ENCODE data around the gene SUN3.

DNA sequence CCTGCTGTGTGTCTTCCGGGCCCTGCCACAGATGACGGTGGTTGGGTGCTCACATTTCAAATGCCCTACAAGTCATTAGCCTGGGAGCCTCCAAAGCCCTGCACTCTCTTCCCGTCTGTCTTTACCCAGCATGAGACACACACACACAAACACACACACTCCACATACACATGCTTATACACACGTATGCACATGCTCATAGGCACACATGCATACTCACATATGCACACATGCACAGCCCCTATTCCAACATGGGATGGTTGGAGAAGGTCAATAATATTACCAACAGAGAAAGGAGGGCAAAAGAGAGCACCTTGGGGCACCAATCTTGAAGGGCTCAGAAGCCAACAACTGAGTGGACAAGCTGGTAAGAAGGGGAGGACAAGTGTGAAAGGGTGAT, 19.0 kb downstream of the SUN3 start:
- TF ChIP-seq, protein P1, sequence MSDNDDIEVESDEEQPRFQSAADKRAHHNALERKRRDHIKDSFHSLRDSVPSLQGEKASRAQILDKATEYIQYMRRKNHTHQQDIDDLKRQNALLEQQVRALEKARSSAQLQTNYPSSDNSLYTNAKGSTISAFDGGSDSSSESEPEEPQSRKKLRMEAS (IDR thresholded peaks at IDR 0.05; ENCODE audit: low read depth), result no peak
- TF ChIP-seq TAF1 (IDR thresholded peaks at IDR 0.05; ENCODE audit: borderline replicate concordance, low read depth, low read length) (no peak), JUND (IDR thresholded peaks at IDR 0.05) (no peak), EZH2phosphoT487 (IDR thresholded peaks at IDR 0.05; ENCODE audit: borderline replicate concordance, low read depth) (no peak), NRF1 (IDR thresholded peaks at IDR 0.05; ENCODE audit: low read depth, low read length) (no peak)
- TF ChIP-seq, protein P2, sequence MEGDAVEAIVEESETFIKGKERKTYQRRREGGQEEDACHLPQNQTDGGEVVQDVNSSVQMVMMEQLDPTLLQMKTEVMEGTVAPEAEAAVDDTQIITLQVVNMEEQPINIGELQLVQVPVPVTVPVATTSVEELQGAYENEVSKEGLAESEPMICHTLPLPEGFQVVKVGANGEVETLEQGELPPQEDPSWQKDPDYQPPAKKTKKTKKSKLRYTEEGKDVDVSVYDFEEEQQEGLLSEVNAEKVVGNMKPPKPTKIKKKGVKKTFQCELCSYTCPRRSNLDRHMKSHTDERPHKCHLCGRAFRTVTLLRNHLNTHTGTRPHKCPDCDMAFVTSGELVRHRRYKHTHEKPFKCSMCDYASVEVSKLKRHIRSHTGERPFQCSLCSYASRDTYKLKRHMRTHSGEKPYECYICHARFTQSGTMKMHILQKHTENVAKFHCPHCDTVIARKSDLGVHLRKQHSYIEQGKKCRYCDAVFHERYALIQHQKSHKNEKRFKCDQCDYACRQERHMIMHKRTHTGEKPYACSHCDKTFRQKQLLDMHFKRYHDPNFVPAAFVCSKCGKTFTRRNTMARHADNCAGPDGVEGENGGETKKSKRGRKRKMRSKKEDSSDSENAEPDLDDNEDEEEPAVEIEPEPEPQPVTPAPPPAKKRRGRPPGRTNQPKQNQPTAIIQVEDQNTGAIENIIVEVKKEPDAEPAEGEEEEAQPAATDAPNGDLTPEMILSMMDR (IDR thresholded peaks at IDR 0.05), result no peak
- TF ChIP-seq, protein P3, sequence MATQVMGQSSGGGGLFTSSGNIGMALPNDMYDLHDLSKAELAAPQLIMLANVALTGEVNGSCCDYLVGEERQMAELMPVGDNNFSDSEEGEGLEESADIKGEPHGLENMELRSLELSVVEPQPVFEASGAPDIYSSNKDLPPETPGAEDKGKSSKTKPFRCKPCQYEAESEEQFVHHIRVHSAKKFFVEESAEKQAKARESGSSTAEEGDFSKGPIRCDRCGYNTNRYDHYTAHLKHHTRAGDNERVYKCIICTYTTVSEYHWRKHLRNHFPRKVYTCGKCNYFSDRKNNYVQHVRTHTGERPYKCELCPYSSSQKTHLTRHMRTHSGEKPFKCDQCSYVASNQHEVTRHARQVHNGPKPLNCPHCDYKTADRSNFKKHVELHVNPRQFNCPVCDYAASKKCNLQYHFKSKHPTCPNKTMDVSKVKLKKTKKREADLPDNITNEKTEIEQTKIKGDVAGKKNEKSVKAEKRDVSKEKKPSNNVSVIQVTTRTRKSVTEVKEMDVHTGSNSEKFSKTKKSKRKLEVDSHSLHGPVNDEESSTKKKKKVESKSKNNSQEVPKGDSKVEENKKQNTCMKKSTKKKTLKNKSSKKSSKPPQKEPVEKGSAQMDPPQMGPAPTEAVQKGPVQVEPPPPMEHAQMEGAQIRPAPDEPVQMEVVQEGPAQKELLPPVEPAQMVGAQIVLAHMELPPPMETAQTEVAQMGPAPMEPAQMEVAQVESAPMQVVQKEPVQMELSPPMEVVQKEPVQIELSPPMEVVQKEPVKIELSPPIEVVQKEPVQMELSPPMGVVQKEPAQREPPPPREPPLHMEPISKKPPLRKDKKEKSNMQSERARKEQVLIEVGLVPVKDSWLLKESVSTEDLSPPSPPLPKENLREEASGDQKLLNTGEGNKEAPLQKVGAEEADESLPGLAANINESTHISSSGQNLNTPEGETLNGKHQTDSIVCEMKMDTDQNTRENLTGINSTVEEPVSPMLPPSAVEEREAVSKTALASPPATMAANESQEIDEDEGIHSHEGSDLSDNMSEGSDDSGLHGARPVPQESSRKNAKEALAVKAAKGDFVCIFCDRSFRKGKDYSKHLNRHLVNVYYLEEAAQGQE (IDR thresholded peaks at IDR 0.05; ENCODE audit: low read depth, low read length), result no peak
